ENCODE data around the gene GMDS.

The GMDS gene

GRCh38 chr6:2228392-2228791 lies 17.0 kb downstream of the GMDS start:
- Mint-ChIP-seq H3K4me1 (peaks cover 32% of the 10 kb centered on the region), H3K27me3 (no peaks in the 10 kb centered on the region), H3K36me3 (ENCODE audit: low read depth) (peaks cover 1% of the 10 kb centered on the region), H3K27ac (no peak overlapping the region), H3K4me3 (no peak overlapping the region), H3K9me3 (no peaks in the 10 kb centered on the region)
- DNase-seq (no peak), ATAC-seq (no peak)

- no peaks in the 10 kb centered on the region for H3K36me3 Mint-ChIP-seq (ENCODE audit: low read depth)
- H3K4me3 Mint-ChIP-seq, result no peak overlapping the region
- peaks cover 34% of the 10 kb centered on the region for H3K4me1 Mint-ChIP-seq
- DNase-seq, result no peak
- no peaks in the 10 kb centered on the region for H3K9me3 Mint-ChIP-seq
- H3K27ac Mint-ChIP-seq, result no peak overlapping the region
- ATAC-seq, result no peak
- H3K27me3 Mint-ChIP-seq, result no peaks in the 10 kb centered on the region
Measured at GRCh38 chr6:2226775-2227174, 18.6 kb downstream of the GMDS start.

- Mint-ChIP-seq H3K4me3 (no peak overlapping the region), H3K27me3 (no peaks in the 10 kb centered on the region), H3K4me1 (peaks cover 28% of the 10 kb centered on the region), H3K27ac (no peak overlapping the region), H3K36me3 (ENCODE audit: low read depth) (no peaks in the 10 kb centered on the region), H3K9me3 (no peaks in the 10 kb centered on the region)
- no peak for ATAC-seq
- DNase-seq, result no peak
Measured at GRCh38 chr6:2225422-2226392, 19.7 kb downstream of the GMDS start.

DNA sequence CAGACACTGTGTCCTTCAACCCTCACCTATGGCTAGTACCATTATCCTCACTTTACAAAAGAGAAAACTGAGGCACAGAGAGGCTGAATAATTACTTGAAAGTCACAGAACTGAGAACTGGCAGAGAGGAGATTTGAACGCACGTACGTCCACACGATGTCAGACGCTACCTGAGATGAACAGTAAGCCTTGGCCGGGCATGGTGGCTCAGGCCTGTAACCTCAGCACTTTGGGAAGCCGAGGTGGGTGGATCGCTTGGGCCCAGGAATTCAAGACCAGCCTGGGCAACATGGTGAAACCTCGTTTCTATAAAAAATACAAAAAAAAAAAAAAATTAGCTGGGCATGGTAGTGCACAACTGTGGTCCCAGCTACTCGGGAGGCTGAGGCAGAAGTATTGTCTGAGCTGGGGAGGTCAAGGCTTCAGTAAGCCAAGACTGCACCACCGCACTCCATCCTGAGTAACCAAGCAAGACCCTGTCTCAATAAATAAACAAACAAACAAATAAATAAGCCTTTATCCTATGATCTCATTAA lies 20.5 kb downstream of the GMDS start:
- peaks cover 22% of the 10 kb centered on the region for H3K4me1 Mint-ChIP-seq
- ATAC-seq (no peak), DNase-seq (no peak)
- H3K36me3 Mint-ChIP-seq (ENCODE audit: low read depth), result no peaks in the 10 kb centered on the region
- H3K4me3 Mint-ChIP-seq, result no peak overlapping the region
- H3K27ac Mint-ChIP-seq, result no peak overlapping the region
- H3K27me3 Mint-ChIP-seq, result no peaks in the 10 kb centered on the region
- no peaks in the 10 kb centered on the region for H3K9me3 Mint-ChIP-seq

GRCh38 chr6:2222275-2222842 lies 23.0 kb downstream of the GMDS start:
- Mint-ChIP-seq H3K4me1 (peaks cover 26% of the 10 kb centered on the region), H3K27me3 (no peaks in the 10 kb centered on the region), H3K9me3 (no peaks in the 10 kb centered on the region), H3K36me3 (ENCODE audit: low read depth) (peaks cover 1% of the 10 kb centered on the region), H3K4me3 (peak overlapping the region; percentile 79), H3K27ac (peak overlapping the region; percentile 52)
- DNase-seq (no peak), ATAC-seq (no peak)

DNA sequence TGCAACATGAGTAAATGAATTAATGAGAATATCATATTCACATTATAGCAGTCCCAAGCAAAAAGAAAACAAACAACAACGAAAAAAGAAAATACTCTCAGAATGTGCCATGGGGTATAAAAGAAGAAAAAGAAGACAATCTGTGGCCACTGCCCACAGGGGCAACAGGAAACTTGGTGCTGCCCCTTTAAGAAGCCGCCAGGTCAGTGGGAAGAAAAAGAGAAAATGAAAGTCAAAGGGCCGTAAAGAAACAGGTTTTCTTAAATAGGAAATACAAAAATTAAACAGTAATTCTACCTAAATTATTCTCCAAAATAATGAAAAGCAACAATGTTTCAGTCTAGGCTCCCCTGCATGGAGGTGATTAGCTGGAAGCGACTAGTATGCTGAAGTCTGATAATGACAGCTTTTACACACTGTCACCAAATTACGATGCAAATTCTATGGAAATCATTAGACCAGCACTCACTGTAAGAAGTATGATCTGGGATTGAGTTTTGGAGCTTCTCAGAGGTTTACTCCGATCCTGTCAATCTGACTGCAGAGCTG lies 23.6 kb downstream of the GMDS start:
- H3K4me3 Mint-ChIP-seq, result peak overlapping the region; percentile 79
- peak overlapping the region; percentile 52 for H3K27ac Mint-ChIP-seq
- peaks cover 26% of the 10 kb centered on the region for H3K4me1 Mint-ChIP-seq
- DNase-seq, result no peak
- ATAC-seq, result no peak
- H3K9me3 Mint-ChIP-seq, result no peaks in the 10 kb centered on the region
- no peaks in the 10 kb centered on the region for H3K27me3 Mint-ChIP-seq
- peaks cover 1% of the 10 kb centered on the region for H3K36me3 Mint-ChIP-seq (ENCODE audit: low read depth)

- no peak overlapping the region for H3K4me3 Mint-ChIP-seq
- H3K27me3 Mint-ChIP-seq, result no peaks in the 10 kb centered on the region
- DNase-seq (no peak), ATAC-seq (no peak)
- peaks cover 28% of the 10 kb centered on the region for H3K4me1 Mint-ChIP-seq
- peaks cover 1% of the 10 kb centered on the region for H3K36me3 Mint-ChIP-seq (ENCODE audit: low read depth)
- H3K9me3 Mint-ChIP-seq, result no peaks in the 10 kb centered on the region
- H3K27ac Mint-ChIP-seq, result no peak overlapping the region
Measured at GRCh38 chr6:2220154-2220553, 25.3 kb downstream of the GMDS start.

DNA sequence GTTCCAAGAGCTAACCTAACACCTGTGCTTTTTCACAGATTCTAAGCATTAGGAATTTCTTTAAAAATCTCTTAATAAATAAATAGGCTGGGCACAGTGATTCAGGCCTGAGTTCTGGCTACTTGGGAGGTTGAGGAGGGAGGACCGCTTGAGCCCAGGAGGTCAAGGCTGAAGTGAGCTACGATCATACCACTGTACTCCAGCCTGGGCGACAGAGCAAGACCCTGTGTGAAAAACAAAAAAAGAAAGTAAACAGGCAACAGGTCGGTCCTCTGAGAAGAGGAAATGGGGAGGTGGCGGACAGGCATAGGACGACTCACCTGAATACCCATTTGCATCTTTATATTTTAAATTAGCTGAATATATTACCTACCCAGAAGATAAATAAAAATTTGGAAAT lies 26.5 kb downstream of the GMDS start:
- peaks cover 31% of the 10 kb centered on the region for H3K4me1 Mint-ChIP-seq
- H3K27ac Mint-ChIP-seq, result no peak overlapping the region
- no peak for DNase-seq
- ATAC-seq, result no peak
- peaks cover 1% of the 10 kb centered on the region for H3K36me3 Mint-ChIP-seq (ENCODE audit: low read depth)
- no peaks in the 10 kb centered on the region for H3K9me3 Mint-ChIP-seq
- no peaks in the 10 kb centered on the region for H3K27me3 Mint-ChIP-seq
- no peak overlapping the region for H3K4me3 Mint-ChIP-seq

DNA sequence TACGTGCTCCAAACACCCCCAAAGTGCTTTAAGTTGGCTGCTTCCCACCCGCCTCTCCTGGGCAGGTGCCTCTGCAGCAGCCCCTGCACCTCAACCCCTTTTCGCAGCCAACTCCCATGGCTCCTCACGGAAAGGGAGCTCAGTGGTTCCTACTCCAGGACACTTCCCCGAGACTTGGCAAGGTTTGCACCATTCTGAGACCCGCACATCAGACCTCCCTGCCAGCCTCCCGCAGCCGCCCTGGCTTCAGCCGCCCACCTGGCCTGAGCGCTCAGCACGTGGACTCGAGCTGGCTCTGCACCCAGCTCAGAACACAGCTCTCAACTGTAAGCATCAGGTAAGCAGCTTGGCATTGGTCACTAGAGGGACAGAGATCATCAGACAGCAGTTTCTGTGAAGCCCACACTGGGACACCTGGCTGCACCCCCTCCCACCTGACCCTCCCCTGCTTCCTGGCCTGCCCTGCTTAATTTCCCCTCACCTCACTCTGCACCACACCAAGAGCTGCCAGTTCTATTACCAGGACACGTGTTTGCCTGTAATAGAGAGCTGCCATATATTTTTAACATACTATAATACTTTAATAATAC lies 28.5 kb downstream of the GMDS start:
- ATAC-seq (no peak), DNase-seq (no peak)
- H3K4me1 Mint-ChIP-seq, result peaks cover 18% of the 10 kb centered on the region
- H3K27me3 Mint-ChIP-seq, result no peaks in the 10 kb centered on the region
- peaks cover 1% of the 10 kb centered on the region for H3K36me3 Mint-ChIP-seq (ENCODE audit: low read depth)
- no peak overlapping the region for H3K4me3 Mint-ChIP-seq
- no peaks in the 10 kb centered on the region for H3K9me3 Mint-ChIP-seq
- no peak overlapping the region for H3K27ac Mint-ChIP-seq

GRCh38 chr6:2215342-2215741 lies 30.1 kb downstream of the GMDS start:
- peaks cover 13% of the 10 kb centered on the region for H3K4me1 Mint-ChIP-seq
- ATAC-seq (no peak), DNase-seq (no peak)
- H3K27ac Mint-ChIP-seq, result no peak overlapping the region
- no peaks in the 10 kb centered on the region for H3K27me3 Mint-ChIP-seq
- peaks cover 1% of the 10 kb centered on the region for H3K36me3 Mint-ChIP-seq (ENCODE audit: low read depth)
- no peaks in the 10 kb centered on the region for H3K9me3 Mint-ChIP-seq
- H3K4me3 Mint-ChIP-seq, result no peak overlapping the region

- no peak for ATAC-seq
- no peaks in the 10 kb centered on the region for H3K36me3 Mint-ChIP-seq (ENCODE audit: low read depth)
- DNase-seq, result no peak
- peaks cover 7% of the 10 kb centered on the region for H3K4me1 Mint-ChIP-seq
- no peaks in the 10 kb centered on the region for H3K27me3 Mint-ChIP-seq
- no peaks in the 10 kb centered on the region for H3K9me3 Mint-ChIP-seq
- H3K27ac Mint-ChIP-seq, result no peak overlapping the region
- H3K4me3 Mint-ChIP-seq, result no peak overlapping the region
Measured at GRCh38 chr6:2213086-2213485, 32.3 kb downstream of the GMDS start.

DNA sequence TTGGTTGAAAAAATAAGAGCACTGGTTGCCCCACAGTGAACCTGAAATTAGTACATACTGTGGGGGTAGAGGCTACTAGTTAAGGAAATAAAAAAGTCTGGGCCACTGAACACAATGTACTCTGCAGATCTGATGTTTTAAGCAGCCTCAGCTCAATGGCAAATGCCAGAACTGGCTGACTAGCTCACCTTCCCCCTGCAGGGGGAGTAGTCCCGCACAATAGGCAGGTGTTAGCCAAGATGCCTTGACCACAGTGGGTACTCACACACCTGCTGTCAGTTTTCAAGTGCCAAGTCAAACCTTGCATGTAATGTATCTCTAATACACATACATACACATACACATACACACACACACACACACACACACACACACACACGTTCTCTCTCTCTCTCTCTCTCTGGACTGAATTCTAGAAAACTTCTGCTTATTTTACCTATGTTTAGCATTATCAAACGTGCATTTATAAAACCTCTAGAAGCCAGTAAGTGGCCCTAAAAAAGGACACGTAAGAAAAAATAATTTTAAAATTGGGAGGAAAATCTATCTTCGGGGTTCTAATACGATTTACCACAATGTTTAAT lies 36.1 kb downstream of the GMDS start:
- ATAC-seq (no peak), DNase-seq (peak; percentile 36)
- Mint-ChIP-seq H3K4me1 (no peaks in the 10 kb centered on the region), H3K36me3 (ENCODE audit: low read depth) (no peaks in the 10 kb centered on the region), H3K9me3 (no peaks in the 10 kb centered on the region), H3K27ac (no peak overlapping the region), H3K4me3 (no peak overlapping the region), H3K27me3 (no peaks in the 10 kb centered on the region)

DNA sequence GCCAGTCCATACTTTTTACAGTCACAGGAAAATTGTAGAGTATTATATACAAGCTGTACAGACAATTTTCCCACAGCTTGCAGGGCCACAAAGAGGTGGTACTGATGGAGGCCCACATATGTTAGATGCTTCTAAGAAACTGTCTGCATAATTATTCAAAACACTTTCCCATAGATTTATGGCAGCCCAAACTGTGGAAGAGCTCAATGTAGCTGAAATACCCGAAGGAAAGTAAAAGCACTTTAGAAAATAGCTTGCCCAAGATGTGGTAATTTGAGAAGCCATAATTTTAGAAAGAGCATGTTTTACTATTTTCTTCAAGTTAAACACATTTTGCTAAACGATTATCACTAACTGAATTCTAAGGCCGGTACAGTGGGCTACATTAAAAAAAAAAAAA lies 36.9 kb downstream of the GMDS start:
- DNase-seq, result no peak
- Mint-ChIP-seq H3K4me1 (no peaks in the 10 kb centered on the region), H3K36me3 (ENCODE audit: low read depth) (no peaks in the 10 kb centered on the region), H3K9me3 (no peaks in the 10 kb centered on the region), H3K27ac (no peak overlapping the region), H3K27me3 (no peaks in the 10 kb centered on the region), H3K4me3 (no peak overlapping the region)
- ATAC-seq, result no peak

GRCh38 chr6:2205396-2205795 lies 40.0 kb downstream of the GMDS start:
- Mint-ChIP-seq H3K27ac (no peak overlapping the region), H3K9me3 (no peaks in the 10 kb centered on the region), H3K27me3 (no peaks in the 10 kb centered on the region), H3K4me3 (no peak overlapping the region), H3K4me1 (no peaks in the 10 kb centered on the region), H3K36me3 (ENCODE audit: low read depth) (no peaks in the 10 kb centered on the region)
- no peak for DNase-seq
- ATAC-seq, result no peak

Measured in activated naive CD8-positive, alpha-beta T cell treated with anti-CD3 and anti-CD28 coated beads, Interleukin-2, amount 50 U/mL, for 24 hours (primary cell).